ENCODE measurements around the gene NDUFAF4.

DNA sequence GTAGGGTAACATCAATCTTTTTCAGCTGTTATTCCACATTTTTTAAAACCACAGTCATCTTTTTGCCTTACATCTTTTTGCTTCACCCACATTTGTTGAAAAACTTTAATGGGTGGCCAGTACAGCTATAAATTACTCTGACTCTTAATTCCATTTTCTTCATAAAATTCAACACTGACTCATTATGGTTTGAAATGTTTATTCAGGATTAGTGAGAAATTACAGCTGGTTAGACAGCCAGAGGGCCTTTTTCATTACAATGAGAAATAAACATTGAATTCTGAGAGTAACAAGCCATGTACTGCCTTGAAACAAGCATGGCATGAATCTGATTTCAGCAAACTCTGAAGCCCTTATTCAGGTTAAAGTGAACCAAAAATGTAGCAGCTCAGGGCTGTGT, 19.5 kb downstream of the NDUFAF4 start:
- TF ChIP-seq, protein P1, sequence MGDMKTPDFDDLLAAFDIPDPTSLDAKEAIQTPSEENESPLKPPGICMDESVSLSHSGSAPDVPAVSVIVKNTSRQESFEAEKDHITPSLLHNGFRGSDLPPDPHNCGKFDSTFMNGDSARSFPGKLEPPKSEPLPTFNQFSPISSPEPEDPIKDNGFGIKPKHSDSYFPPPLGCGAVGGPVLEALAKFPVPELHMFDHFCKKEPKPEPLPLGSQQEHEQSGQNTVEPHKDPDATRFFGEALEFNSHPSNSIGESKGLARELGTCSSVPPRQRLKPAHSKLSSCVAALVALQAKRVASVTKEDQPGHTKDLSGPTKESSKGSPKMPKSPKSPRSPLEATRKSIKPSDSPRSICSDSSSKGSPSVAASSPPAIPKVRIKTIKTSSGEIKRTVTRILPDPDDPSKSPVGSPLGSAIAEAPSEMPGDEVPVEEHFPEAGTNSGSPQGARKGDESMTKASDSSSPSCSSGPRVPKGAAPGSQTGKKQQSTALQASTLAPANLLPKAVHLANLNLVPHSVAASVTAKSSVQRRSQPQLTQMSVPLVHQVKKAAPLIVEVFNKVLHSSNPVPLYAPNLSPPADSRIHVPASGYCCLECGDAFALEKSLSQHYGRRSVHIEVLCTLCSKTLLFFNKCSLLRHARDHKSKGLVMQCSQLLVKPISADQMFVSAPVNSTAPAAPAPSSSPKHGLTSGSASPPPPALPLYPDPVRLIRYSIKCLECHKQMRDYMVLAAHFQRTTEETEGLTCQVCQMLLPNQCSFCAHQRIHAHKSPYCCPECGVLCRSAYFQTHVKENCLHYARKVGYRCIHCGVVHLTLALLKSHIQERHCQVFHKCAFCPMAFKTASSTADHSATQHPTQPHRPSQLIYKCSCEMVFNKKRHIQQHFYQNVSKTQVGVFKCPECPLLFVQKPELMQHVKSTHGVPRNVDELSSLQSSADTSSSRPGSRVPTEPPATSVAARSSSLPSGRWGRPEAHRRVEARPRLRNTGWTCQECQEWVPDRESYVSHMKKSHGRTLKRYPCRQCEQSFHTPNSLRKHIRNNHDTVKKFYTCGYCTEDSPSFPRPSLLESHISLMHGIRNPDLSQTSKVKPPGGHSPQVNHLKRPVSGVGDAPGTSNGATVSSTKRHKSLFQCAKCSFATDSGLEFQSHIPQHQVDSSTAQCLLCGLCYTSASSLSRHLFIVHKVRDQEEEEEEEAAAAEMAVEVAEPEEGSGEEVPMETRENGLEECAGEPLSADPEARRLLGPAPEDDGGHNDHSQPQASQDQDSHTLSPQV (IDR thresholded peaks at IDR 0.05) = no peak
- TF ChIP-seq, protein P2, sequence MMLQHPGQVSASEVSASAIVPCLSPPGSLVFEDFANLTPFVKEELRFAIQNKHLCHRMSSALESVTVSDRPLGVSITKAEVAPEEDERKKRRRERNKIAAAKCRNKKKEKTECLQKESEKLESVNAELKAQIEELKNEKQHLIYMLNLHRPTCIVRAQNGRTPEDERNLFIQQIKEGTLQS (IDR thresholded peaks at IDR 0.05; ENCODE audit: borderline replicate concordance, extremely low read depth, low read depth, low read length) = no peak
- TF ChIP-seq RFX5 (IDR thresholded peaks at IDR 0.05; ENCODE audit: low read depth, low read length) (no peak), POLR2A (IDR thresholded peaks at IDR 0.05; ENCODE audit: low read depth, low read length) (no peak), ZBED1 (IDR thresholded peaks at IDR 0.05; ENCODE audit: borderline replicate concordance) (no peak), CBFB (IDR thresholded peaks at IDR 0.05; ENCODE audit: low read depth) (no peak), CREB1 (IDR thresholded peaks at IDR 0.05; ENCODE audit: low read depth) (no peak)
- TF ChIP-seq, protein P3, sequence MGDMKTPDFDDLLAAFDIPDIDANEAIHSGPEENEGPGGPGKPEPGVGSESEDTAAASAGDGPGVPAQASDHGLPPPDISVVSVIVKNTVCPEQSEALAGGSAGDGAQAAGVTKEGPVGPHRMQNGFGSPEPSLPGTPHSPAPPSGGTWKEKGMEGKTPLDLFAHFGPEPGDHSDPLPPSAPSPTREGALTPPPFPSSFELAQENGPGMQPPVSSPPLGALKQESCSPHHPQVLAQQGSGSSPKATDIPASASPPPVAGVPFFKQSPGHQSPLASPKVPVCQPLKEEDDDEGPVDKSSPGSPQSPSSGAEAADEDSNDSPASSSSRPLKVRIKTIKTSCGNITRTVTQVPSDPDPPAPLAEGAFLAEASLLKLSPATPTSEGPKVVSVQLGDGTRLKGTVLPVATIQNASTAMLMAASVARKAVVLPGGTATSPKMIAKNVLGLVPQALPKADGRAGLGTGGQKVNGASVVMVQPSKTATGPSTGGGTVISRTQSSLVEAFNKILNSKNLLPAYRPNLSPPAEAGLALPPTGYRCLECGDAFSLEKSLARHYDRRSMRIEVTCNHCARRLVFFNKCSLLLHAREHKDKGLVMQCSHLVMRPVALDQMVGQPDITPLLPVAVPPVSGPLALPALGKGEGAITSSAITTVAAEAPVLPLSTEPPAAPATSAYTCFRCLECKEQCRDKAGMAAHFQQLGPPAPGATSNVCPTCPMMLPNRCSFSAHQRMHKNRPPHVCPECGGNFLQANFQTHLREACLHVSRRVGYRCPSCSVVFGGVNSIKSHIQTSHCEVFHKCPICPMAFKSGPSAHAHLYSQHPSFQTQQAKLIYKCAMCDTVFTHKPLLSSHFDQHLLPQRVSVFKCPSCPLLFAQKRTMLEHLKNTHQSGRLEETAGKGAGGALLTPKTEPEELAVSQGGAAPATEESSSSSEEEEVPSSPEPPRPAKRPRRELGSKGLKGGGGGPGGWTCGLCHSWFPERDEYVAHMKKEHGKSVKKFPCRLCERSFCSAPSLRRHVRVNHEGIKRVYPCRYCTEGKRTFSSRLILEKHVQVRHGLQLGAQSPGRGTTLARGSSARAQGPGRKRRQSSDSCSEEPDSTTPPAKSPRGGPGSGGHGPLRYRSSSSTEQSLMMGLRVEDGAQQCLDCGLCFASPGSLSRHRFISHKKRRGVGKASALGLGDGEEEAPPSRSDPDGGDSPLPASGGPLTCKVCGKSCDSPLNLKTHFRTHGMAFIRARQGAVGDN (IDR thresholded peaks at IDR 0.05) = no peak

All from GM12878 (cell line).